Measurements from ENCODE around the gene ZNF521.

DNA sequence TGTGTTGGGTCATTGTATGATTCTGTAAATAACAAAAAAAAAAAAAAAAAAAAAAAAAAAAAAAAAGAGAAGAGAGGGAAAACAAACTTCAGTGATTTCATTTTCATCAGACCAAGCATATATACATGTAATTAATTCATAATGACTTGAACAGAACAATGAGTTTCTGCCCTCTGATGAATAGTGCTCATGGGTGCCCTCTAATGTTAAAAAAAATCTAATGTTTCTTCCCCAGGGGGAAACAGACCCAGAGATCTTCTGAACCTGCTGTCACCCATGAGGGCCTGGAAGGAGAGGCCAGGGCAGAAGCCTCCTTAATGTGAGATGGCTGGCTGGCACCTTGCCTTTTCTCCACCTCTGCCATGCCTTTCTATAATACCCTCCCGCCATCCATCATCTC, 289.2 kb downstream of the ZNF521 start:
- TF ChIP-seq, protein P1, sequence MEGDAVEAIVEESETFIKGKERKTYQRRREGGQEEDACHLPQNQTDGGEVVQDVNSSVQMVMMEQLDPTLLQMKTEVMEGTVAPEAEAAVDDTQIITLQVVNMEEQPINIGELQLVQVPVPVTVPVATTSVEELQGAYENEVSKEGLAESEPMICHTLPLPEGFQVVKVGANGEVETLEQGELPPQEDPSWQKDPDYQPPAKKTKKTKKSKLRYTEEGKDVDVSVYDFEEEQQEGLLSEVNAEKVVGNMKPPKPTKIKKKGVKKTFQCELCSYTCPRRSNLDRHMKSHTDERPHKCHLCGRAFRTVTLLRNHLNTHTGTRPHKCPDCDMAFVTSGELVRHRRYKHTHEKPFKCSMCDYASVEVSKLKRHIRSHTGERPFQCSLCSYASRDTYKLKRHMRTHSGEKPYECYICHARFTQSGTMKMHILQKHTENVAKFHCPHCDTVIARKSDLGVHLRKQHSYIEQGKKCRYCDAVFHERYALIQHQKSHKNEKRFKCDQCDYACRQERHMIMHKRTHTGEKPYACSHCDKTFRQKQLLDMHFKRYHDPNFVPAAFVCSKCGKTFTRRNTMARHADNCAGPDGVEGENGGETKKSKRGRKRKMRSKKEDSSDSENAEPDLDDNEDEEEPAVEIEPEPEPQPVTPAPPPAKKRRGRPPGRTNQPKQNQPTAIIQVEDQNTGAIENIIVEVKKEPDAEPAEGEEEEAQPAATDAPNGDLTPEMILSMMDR (IDR thresholded peaks at IDR 0.05; ENCODE audit: insufficient read depth, low read depth, low read length) = no peak
- TF ChIP-seq EZH2 (IDR thresholded peaks at IDR 0.05; ENCODE audit: insufficient read depth, low read length) = no peak
